Testis (tissue), 2 donors: Measurements from ENCODE around the gene TMUB1.

Experiments used
- POLR2A ChIP-seq: fragments of 450-650 bp; IDR thresholded peaks from one replicate; pipeline ENCODE4 v1.6.1; 2017; ENCODE audit warnings: antibody characterized with exemption, mild to moderate bottlenecking, moderate library complexity
- TF ChIP-seq, protein P1 (sequence below), 3 experiments: fragments of 450-650 bp in 2 of 3; fragments of 200-600 bp in 1 of 3; sonication (generic) in 1 of 3; IDR thresholded peaks; one replicate each; pipeline ENCODE4 v1.5.1; 2016 to 2019; ENCODE audit warnings: antibody characterized with exemption in 3 of 3, mild to moderate bottlenecking in 2 of 3, moderate library complexity in 1 of 3

DNA sequence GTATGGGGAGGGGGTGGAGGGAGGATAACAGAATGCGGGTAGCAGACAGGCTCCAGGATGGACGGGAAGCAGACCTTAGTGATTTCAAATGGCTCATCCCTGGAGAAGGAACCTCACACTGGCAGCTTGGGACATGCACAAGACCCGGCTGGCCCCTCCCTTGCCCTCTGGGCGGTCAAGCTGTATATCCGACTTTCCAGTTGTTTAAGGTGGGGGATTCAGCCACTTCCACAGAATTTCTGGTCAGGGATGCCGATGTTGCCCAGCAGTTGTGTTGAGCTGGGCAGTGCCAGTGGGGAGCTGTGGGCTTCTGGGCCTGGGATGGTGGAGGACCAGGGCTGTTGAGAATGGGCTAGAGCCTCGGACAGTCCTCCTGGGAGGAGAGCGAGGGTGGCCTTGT lies 45.4 kb upstream of the TMUB1 start:
- TF ChIP-seq, protein P1, sequence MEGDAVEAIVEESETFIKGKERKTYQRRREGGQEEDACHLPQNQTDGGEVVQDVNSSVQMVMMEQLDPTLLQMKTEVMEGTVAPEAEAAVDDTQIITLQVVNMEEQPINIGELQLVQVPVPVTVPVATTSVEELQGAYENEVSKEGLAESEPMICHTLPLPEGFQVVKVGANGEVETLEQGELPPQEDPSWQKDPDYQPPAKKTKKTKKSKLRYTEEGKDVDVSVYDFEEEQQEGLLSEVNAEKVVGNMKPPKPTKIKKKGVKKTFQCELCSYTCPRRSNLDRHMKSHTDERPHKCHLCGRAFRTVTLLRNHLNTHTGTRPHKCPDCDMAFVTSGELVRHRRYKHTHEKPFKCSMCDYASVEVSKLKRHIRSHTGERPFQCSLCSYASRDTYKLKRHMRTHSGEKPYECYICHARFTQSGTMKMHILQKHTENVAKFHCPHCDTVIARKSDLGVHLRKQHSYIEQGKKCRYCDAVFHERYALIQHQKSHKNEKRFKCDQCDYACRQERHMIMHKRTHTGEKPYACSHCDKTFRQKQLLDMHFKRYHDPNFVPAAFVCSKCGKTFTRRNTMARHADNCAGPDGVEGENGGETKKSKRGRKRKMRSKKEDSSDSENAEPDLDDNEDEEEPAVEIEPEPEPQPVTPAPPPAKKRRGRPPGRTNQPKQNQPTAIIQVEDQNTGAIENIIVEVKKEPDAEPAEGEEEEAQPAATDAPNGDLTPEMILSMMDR (IDR thresholded peaks at IDR 0.05), result no peak
- TF ChIP-seq POLR2A, result no peak
